GM21526 (cell line): Measurements from ENCODE around the gene CMIP.
"Not testable (repeated sequence)": the region's sequence is repeated elsewhere in the genome, so short reads cannot be mapped to it uniquely, and the experiment has no call there.

Experiments used
- ATAC-seq: cut with Tn5 transposase; IDR thresholded peaks from one replicate; pipeline ENCODE4 v1.9.1; 2021; ENCODE audit warnings: moderate library complexity; ENCODE audit not compliant: unreplicated experiment, low FRiP score

The CMIP gene

GRCh38 chr16:81720973-81721906 is 276.6 kb downstream of the CMIP start:
- ATAC-seq = no peak

GRCh38 chr16:81723098-81723723 is 278.6 kb downstream of the CMIP start:
- peak; percentile 80 for ATAC-seq

GRCh38 chr16:81728435-81728834 is 283.8 kb downstream of the CMIP start:
- no peak for ATAC-seq

- ATAC-seq = no peak
These were observed 284.8 kb downstream of the CMIP start for GRCh38 chr16:81729451-81729850.

- peak; percentile 63 for ATAC-seq
These were observed 285.8 kb downstream of the CMIP start for GRCh38 chr16:81730090-81731051.

GRCh38 chr16:81731649-81732048 is 287.0 kb downstream of the CMIP start:
- no peak for ATAC-seq

GRCh38 chr16:81732699-81733098 is 288.1 kb downstream of the CMIP start:
- ATAC-seq = no peak

GRCh38 chr16:81733295-81733694 is 288.7 kb downstream of the CMIP start:
- ATAC-seq = no peak

- ATAC-seq = no peak
These were observed 290.2 kb downstream of the CMIP start for GRCh38 chr16:81734632-81735434.

- ATAC-seq = peak; percentile 62
These were observed 293.4 kb downstream of the CMIP start for GRCh38 chr16:81737885-81738536.

- no peak for ATAC-seq
These were observed 294.3 kb downstream of the CMIP start for GRCh38 chr16:81738783-81739496.

- no peak for ATAC-seq
These were observed 294.9 kb downstream of the CMIP start for GRCh38 chr16:81739503-81739902.

- peak; percentile 62 for ATAC-seq
These were observed 295.6 kb downstream of the CMIP start for GRCh38 chr16:81740169-81740568.

GRCh38 chr16:81741430-81741770 is 296.8 kb downstream of the CMIP start:
- not testable (repeated sequence) for ATAC-seq

GRCh38 chr16:81744385-81744784 is 299.8 kb downstream of the CMIP start:
- ATAC-seq = no peak

- ATAC-seq = no peak
These were observed 300.3 kb downstream of the CMIP start for GRCh38 chr16:81744911-81745310.

GRCh38 chr16:81745704-81746558 is 301.3 kb downstream of the CMIP start:
- ATAC-seq = peak; percentile 60

- ATAC-seq = no peak
These were observed 302.0 kb downstream of the CMIP start for GRCh38 chr16:81746566-81746965.
